DND-41 (cell line): ENCODE measurements around the gene ADORA2A.

Source experiments
- ATAC-seq: fragments of 200-7000 bp; cut with Tn5 transposase; 3 replicates; pipeline ENCODE4 v1.9.1; 2021; ENCODE audit warnings: low read depth; ENCODE audit not compliant: insufficient read depth
- DNase-seq: peaks from one replicate; pipeline ENCODE4 v3.0.0-alpha.2; 2020
- H2AFZ ChIP-seq: 2 replicates; pipeline ENCODE4 v1.6.0; 2012; ENCODE audit warnings: low read depth, low read length
- H3K27ac ChIP-seq: 2 replicates; pipeline ENCODE4 v1.5.1; 2012; ENCODE audit warnings: low read length, inconsistent platforms
- H3K27me3 ChIP-seq: fragments of 200-600 bp; sonication (generic); 2 replicates; pipeline ENCODE4 v1.6.0; 2012; ENCODE audit warnings: low read length, mild to moderate bottlenecking, inconsistent platforms; ENCODE audit not compliant: insufficient read depth, poor library complexity
- H3K36me3 ChIP-seq: 2 replicates; pipeline ENCODE4 v1.5.1; 2012; ENCODE audit warnings: low read length, inconsistent platforms; ENCODE audit not compliant: insufficient read depth
- H3K4me1 ChIP-seq: 2 replicates; pipeline ENCODE4 v1.5.1; 2012; ENCODE audit warnings: mild to moderate bottlenecking, low read length; ENCODE audit not compliant: insufficient read depth
- H3K4me2 ChIP-seq: 2 replicates; pipeline ENCODE4 v1.6.0; 2012; ENCODE audit warnings: mild to moderate bottlenecking, moderate library complexity, low read length, inconsistent platforms; ENCODE audit not compliant: insufficient read depth
- H3K4me3 ChIP-seq, 2 experiments: fragments of 200-600 bp in 1 of 2; shearing (Covaris generic) in 1 of 2; 2 replicates each; pipeline ENCODE4 v1.5.1; 2012 to 2016; ENCODE audit warnings: inconsistent platforms in 2 of 2, low read length in 2 of 2, mild to moderate bottlenecking in 2 of 2, low read depth in 1 of 2, moderate library complexity in 1 of 2
- H3K79me2 ChIP-seq: 2 replicates; pipeline ENCODE4 v1.6.0; 2012; ENCODE audit warnings: low read length, inconsistent platforms; ENCODE audit not compliant: insufficient read depth
- H3K9ac ChIP-seq: 2 replicates; pipeline ENCODE4 v1.6.0; 2012; ENCODE audit warnings: low read depth, mild to moderate bottlenecking, inconsistent platforms, low read length, moderate library complexity
- H3K9me3 ChIP-seq: 2 replicates; pipeline ENCODE4 v1.5.1; 2012; ENCODE audit warnings: low read length, moderate library complexity, mild to moderate bottlenecking, inconsistent platforms; ENCODE audit not compliant: insufficient read depth, severe bottlenecking
- H4K20me1 ChIP-seq: 2 replicates; pipeline ENCODE4 v1.6.0; 2012; ENCODE audit warnings: low read length; ENCODE audit not compliant: insufficient read depth
- CTCF ChIP-seq: IDR thresholded peaks from 2 replicates; pipeline ENCODE4 v1.5.1; 2012; ENCODE audit warnings: borderline replicate concordance, low read length, moderate library complexity, mild to moderate bottlenecking; ENCODE audit not compliant: poor library complexity, severe bottlenecking; ENCODE audit errors: extremely low read depth
- EZH2 ChIP-seq: IDR thresholded peaks from 3 replicates; pipeline ENCODE4 v1.6.1; 2012; ENCODE audit warnings: borderline replicate concordance, low read depth, mild to moderate bottlenecking, moderate library complexity, low read length, inconsistent platforms; ENCODE audit not compliant: severe bottlenecking

Gene ADORA2A

DNA sequence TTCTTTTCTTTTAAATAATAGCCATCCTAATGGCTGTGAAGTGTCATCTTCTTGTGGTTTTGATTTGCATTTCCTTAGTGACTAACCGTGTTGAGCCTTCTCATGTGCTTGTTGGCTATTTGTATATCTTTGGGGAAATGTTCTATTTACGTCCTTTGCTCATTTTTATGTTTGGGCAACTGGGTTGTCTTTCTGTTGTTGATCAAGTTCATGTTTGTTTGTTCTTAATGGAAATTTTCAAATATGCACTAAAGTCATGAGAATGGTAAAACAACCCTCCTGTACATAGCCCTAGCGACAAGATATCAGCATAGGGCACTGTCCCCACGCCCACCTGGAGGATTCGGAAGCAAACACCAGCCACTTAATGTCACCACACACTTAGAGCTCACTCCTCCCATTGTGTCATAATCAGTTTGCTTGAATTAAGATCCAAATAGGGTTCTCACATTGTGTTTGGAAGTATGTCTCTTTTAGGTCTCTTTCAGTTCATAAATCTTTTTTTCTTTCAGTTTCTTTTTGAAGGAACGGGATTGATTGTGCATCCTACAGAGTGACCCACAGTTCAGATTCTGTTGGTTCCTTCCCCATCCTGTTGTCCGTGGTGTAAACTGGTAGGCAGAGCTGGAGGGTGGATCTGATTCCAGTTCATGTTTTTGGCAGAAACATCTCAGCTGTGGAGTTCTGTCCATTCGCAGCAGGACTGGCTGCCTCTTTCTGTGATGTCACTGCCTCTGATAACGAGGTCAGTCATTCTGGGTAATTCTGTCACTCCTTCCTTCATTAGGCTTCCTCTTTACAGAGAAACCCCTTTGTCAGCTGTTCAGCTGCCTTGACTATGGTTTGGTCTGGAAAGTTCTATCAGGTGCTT, 26.4 kb upstream of the ADORA2A start:
- no peak for DNase-seq
- no peak for ATAC-seq
- TF ChIP-seq EZH2 (no peak), CTCF (no peak)
- no peak overlapping the region for H3K27ac ChIP-seq
- no peak overlapping the region for H2AFZ ChIP-seq
- 0 out of 2 replicates have a peak, but pooled peaks cover 2% of the 10 kb centered on the region for H3K79me2 ChIP-seq
- no peak overlapping the region for H3K9ac ChIP-seq
- H3K4me3 ChIP-seq = no peak overlapping the region
- H3K4me2 ChIP-seq = no peak overlapping the region
- peaks cover 75% of the 10 kb centered on the region for H3K36me3 ChIP-seq
- no peaks in the 10 kb centered on the region for H3K9me3 ChIP-seq
- no peaks in the 10 kb centered on the region for H3K27me3 ChIP-seq
- 0 out of 2 replicates have a peak, but pooled peaks cover 5% of the 10 kb centered on the region for H4K20me1 ChIP-seq
- no peaks in the 10 kb centered on the region for H3K4me1 ChIP-seq

- no peak overlapping the region for H3K9ac ChIP-seq
- ATAC-seq (no peak), DNase-seq (no peak)
- peaks cover 72% of the 10 kb centered on the region for H3K36me3 ChIP-seq
- H3K27ac ChIP-seq = no peak overlapping the region; the same call in 1 of the 2 replicates
- TF ChIP-seq EZH2 (no peak), CTCF (no peak)
- H3K79me2 ChIP-seq = peaks cover 4% of the 10 kb centered on the region; the same call in 1 of the 2 replicates
- no peak overlapping the region for H3K4me2 ChIP-seq
- no peaks in the 10 kb centered on the region for H3K9me3 ChIP-seq
- H3K4me1 ChIP-seq = no peaks in the 10 kb centered on the region
- no peaks in the 10 kb centered on the region for H3K27me3 ChIP-seq
- H4K20me1 ChIP-seq = 0 out of 2 replicates have a peak, but pooled peaks cover 6% of the 10 kb centered on the region
- H3K4me3 ChIP-seq = no peak overlapping the region
- H2AFZ ChIP-seq = no peak overlapping the region
Observed at GRCh38 chr22:24401931-24402367, 25.4 kb upstream of the ADORA2A start.

DNA sequence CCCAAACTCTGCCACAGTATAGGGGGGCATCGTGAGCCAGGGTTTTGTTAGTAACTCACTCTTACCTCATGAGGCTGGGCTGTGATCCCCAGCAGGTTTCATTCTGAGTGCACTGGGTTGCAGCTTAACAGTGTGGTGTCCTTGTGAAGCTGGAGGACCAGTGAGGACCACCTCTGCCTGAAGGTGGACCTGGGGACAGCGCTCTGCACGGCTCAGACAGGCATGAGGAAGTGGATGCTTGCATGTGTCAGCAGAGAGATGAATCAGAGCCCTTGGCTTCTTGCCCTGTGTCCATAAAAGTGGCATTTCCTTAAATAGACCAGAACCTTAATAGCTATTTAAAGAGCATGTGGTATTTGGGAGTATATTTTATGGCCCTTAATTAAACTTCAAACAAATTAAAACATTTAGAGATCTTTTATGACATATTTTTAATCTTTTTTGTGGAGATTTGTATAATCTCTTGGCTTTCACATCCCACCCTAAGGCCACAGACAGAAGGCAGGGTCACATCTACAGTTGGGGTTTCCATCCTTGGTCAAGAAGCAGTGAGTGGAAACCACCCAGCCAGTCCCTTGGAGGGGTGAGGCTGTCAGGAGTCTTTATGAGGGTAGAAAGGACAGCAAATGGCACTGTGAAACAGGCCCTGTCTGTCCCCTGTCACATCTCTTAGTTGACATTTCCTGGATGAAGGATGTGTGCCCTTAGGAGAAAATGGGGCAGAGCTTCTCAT, 24.8 kb upstream of the ADORA2A start:
- Histone ChIP-seq H3K4me3 (no peak overlapping the region), H3K79me2 (peaks cover 4% of the 10 kb centered on the region; the same call in 1 of the 2 replicates), H3K36me3 (peaks cover 73% of the 10 kb centered on the region), H4K20me1 (0 out of 2 replicates have a peak, but pooled peaks cover 10% of the 10 kb centered on the region), H3K4me1 (no peaks in the 10 kb centered on the region), H3K27ac (no peak overlapping the region), H3K27me3 (no peaks in the 10 kb centered on the region), H3K9ac (no peak overlapping the region), H3K9me3 (no peaks in the 10 kb centered on the region), H3K4me2 (no peak overlapping the region), H2AFZ (no peak overlapping the region)
- no peak for ATAC-seq
- no peak for DNase-seq
- TF ChIP-seq CTCF (no peak), EZH2 (no peak)
